Mesendoderm (in vitro differentiated cells): ENCODE measurements around the gene TRIM29.
"Not testable (repeated sequence)": the region's sequence is repeated elsewhere in the genome, so short reads cannot be mapped to it uniquely, and the experiment has no call there.

Experiments
- DNase-seq: peaks from one replicate; pipeline ENCODE4 v3.0.0; 2013
- H2AK5ac ChIP-seq: 2 replicates; pipeline ENCODE4 v1.6.1; 2013; ENCODE audit warnings: low read length, inconsistent platforms
- H2BK120ac ChIP-seq: 2 replicates; pipeline ENCODE4 v1.6.1; 2013; ENCODE audit warnings: low read depth, mild to moderate bottlenecking, low read length, moderate library complexity, mixed read lengths
- H2BK15ac ChIP-seq: replicated peaks from 2 replicates; pipeline ENCODE4 v1.6.1; 2013; ENCODE audit warnings: low read depth, mild to moderate bottlenecking, moderate library complexity
- H2BK5ac ChIP-seq: 2 replicates; pipeline ENCODE4 v1.6.1; 2013; ENCODE audit warnings: low read length, inconsistent platforms
- H3K18ac ChIP-seq: 2 replicates; pipeline ENCODE4 v1.6.1; 2013; ENCODE audit warnings: mild to moderate bottlenecking, low read length, mixed read lengths
- H3K23ac ChIP-seq: one replicate; pipeline ENCODE4 v1.6.1; 2013; ENCODE audit warnings: low read length
- H3K27ac ChIP-seq: 2 replicates; pipeline ENCODE4 v1.5.1; 2013; ENCODE audit warnings: low read depth, mild to moderate bottlenecking, inconsistent platforms, low read length, moderate library complexity
- H3K27me3 ChIP-seq: 2 replicates; pipeline ENCODE4 v1.6.1; 2013; ENCODE audit warnings: low read length, control low read depth, mild to moderate bottlenecking, inconsistent platforms; ENCODE audit not compliant: insufficient read depth, poor library complexity
- H3K36me3 ChIP-seq: 2 replicates; pipeline ENCODE4 v1.6.1; 2013; ENCODE audit warnings: low read length, inconsistent platforms; ENCODE audit not compliant: control insufficient read depth, insufficient read depth
- H3K4ac ChIP-seq: one replicate; pipeline ENCODE4 v1.6.1; 2013; ENCODE audit warnings: low read depth, mild to moderate bottlenecking, low read length, moderate library complexity
- H3K4me1 ChIP-seq: 2 replicates; pipeline ENCODE4 v1.6.1; 2013; ENCODE audit warnings: low read depth, low read length, inconsistent platforms; ENCODE audit not compliant: control insufficient read depth
- H3K4me2 ChIP-seq: 2 replicates; pipeline ENCODE4 v1.6.1; 2013; ENCODE audit warnings: low read length
- H3K4me3 ChIP-seq: 2 replicates; pipeline ENCODE4 v1.5.1; 2013; ENCODE audit warnings: mild to moderate bottlenecking, low read length
- H3K56ac ChIP-seq: one replicate; pipeline ENCODE4 v1.6.1; 2013; ENCODE audit warnings: low read length
- H3K79me1 ChIP-seq: 2 replicates; pipeline ENCODE4 v1.6.1; 2013; ENCODE audit warnings: low read length, inconsistent platforms
- H3K79me2 ChIP-seq: 2 replicates; pipeline ENCODE4 v1.6.1; 2013; ENCODE audit warnings: mild to moderate bottlenecking, low read length; ENCODE audit not compliant: control insufficient read depth, insufficient read depth
- H3K9ac ChIP-seq: 2 replicates; pipeline ENCODE4 v1.6.1; 2013; ENCODE audit warnings: low read length, inconsistent platforms
- H4K5ac ChIP-seq: one replicate; pipeline ENCODE4 v1.6.1; 2013; ENCODE audit warnings: low read length
- H4K8ac ChIP-seq: one replicate; pipeline ENCODE4 v1.6.1; 2013; ENCODE audit warnings: low read depth, mild to moderate bottlenecking, control low read depth, low read length, moderate library complexity
- WGBS: extraction: QIAGEN DNeasy Blood & Tissue Kit; methylation state at CpG from one replicate; pipeline ENCODE4 v1.1.7; 2013; ENCODE audit warnings: low lambda C conversion rate, missing lambda C conversion rate; ENCODE audit not compliant: insufficient coverage; ENCODE audit errors: extremely low coverage; 5-methylcytosine and 5-hydroxymethylcytosine counted together

The TRIM29 gene

GRCh38 chr11:120181376-120181975 is 43.6 kb upstream of the TRIM29 start:
- Histone ChIP-seq H3K79me2 (no peaks in the 10 kb centered on the region), H3K9ac (no peak overlapping the region), H3K79me1 (no peaks in the 10 kb centered on the region), H3K36me3 (no peaks in the 10 kb centered on the region), H2AK5ac (no peak overlapping the region), H2BK5ac (no peak overlapping the region), H3K23ac (no peak overlapping the region), H4K8ac (no peak overlapping the region), H3K4me2 (no peak overlapping the region), H3K4me1 (no peaks in the 10 kb centered on the region), H3K18ac (no peak overlapping the region), H3K27me3 (no peaks in the 10 kb centered on the region), H2BK15ac (no peak overlapping the region), H3K4ac (no peak overlapping the region), H3K56ac (no peak overlapping the region), H4K5ac (no peak overlapping the region), H2BK120ac (no peak overlapping the region), H3K4me3 (no peak overlapping the region), H3K27ac (no peak overlapping the region)
- DNase-seq, result no peak
- no CpG with 5 or more reads among the region's 10 CpGs for WGBS

DNA sequence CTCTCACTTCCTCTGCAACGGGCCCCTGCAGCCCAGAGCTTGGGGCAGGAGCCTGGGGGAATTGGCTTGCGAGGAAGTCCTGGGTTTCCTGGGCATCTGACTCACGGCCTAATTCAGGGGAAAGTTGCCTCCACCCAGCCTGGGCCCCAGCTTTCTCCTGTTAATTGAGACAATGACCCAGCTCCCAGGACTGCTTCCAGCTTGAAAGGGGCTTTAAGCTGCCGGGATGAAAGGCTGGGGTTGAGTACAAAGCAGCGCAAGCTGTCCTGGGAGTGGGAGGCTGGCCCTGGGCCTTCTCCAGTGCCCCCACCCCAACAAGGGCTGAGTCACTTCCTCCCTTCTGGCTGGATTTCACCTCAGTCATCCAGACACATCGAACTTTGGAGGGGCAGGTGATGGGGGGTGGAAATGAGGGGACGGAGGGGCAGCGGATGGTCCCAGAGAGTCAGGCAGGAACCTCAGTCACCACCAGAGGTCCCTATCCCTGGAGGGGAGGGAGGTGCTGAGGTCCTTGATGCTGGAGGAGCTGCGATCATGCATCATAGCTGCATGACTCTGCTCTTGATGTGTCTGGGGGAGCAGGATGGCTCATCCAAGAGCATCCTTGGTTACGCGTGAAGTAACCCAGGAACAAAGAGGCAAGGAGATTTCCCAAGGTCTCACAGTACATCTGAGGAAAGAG is 42.8 kb upstream of the TRIM29 start:
- Histone ChIP-seq H2BK15ac (no peak overlapping the region), H3K4me3 (no peak overlapping the region), H4K8ac (no peak overlapping the region), H3K18ac (no peak overlapping the region), H2BK120ac (no peak overlapping the region), H3K4ac (no peak overlapping the region), H3K23ac (no peak overlapping the region), H4K5ac (no peak overlapping the region), H3K79me1 (no peaks in the 10 kb centered on the region), H3K56ac (peak overlapping the region; percentile 40), H3K4me1 (no peaks in the 10 kb centered on the region), H3K4me2 (no peak overlapping the region), H3K79me2 (no peaks in the 10 kb centered on the region), H2BK5ac (no peak overlapping the region), H2AK5ac (no peak overlapping the region), H3K27ac (no peak overlapping the region), H3K36me3 (no peaks in the 10 kb centered on the region), H3K9ac (no peak overlapping the region), H3K27me3 (no peaks in the 10 kb centered on the region)
- DNase-seq, result peak; percentile 77
- no CpG with 5 or more reads among the region's 11 CpGs for WGBS

DNA sequence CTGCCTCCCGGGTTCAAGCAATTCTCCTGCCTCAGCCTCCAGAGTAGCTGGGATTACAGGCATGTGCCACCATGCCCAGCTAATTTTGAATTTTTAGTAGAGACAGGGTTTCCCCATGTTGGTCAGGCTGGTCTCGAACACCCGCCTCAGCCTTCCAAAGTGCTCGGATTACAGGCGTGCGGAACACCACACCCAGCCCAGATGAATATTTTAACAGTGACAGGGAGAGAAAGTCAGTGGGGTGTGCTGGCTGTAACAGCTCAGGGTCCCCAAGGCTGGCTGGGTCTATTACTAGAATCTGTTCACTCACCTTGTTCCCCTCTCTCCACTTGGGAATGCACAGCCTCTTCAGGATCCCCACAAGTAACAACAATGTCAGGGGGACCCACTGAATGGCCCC is 42.1 kb upstream of the TRIM29 start:
- not testable (repeated sequence) for H3K4ac ChIP-seq, H3K18ac ChIP-seq, H3K56ac ChIP-seq, H3K4me3 ChIP-seq, H2BK15ac ChIP-seq, H3K4me1 ChIP-seq, H4K5ac ChIP-seq, DNase-seq, H3K27ac ChIP-seq, H3K9ac ChIP-seq, H3K79me2 ChIP-seq, H2AK5ac ChIP-seq, H3K4me2 ChIP-seq, H3K23ac ChIP-seq, H2BK120ac ChIP-seq, H3K27me3 ChIP-seq, H3K36me3 ChIP-seq, H2BK5ac ChIP-seq, H3K79me1 ChIP-seq, H4K8ac ChIP-seq
- WGBS, result no CpG with 5 or more reads among the region's 6 CpGs

DNA sequence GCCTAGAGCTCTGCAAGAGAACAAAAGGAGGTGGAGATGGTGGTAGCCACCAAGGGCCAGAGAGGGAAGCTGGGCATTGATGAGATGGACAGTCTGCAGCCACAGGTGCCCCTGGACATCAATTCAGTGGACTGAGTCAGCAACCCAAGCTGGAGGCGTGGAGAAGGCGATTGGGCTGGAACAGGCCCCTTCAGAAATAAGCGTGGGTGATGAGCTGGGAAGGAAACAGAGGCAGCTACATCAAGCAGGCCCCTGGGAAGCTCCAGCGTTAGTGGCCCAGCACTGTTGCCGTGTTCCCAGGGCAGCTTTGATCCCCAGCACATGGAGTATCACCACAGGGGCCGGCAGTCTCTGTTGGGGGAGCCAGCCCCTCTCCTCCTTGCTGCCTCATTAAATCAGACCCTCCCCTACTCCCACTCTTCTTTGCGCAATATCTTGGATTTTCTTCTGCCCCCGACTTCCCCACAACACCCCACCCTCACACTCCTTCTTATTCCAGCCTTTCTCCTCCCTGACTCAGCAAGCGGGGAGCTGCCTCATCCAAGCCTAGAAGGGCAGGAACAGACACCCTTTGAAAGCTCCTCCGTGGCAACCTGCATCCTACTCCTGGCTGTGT is 41.3 kb upstream of the TRIM29 start:
- DNase-seq, result no peak
- no peak overlapping the region for H4K5ac ChIP-seq
- no peak overlapping the region for H2AK5ac ChIP-seq
- H3K18ac ChIP-seq, result no peak overlapping the region
- no peak overlapping the region for H2BK120ac ChIP-seq
- no peaks in the 10 kb centered on the region for H3K4me1 ChIP-seq
- H3K27me3 ChIP-seq, result no peaks in the 10 kb centered on the region
- H3K9ac ChIP-seq, result no peak overlapping the region
- H3K4me2 ChIP-seq, result no peak overlapping the region
- no CpG with 5 or more reads among the region's 10 CpGs for WGBS
- H3K27ac ChIP-seq, result no peak overlapping the region
- H2BK5ac ChIP-seq, result no peak overlapping the region
- no peaks in the 10 kb centered on the region for H3K79me2 ChIP-seq
- H3K23ac ChIP-seq, result no peak overlapping the region
- no peaks in the 10 kb centered on the region for H3K79me1 ChIP-seq
- H3K56ac ChIP-seq, result no peak overlapping the region
- H2BK15ac ChIP-seq, result no peak overlapping the region
- H4K8ac ChIP-seq, result no peak overlapping the region
- no peak overlapping the region for H3K4me3 ChIP-seq
- no peak overlapping the region for H3K4ac ChIP-seq
- H3K36me3 ChIP-seq, result no peaks in the 10 kb centered on the region

GRCh38 chr11:120178561-120179056 is 40.7 kb upstream of the TRIM29 start:
- no peaks in the 10 kb centered on the region for H3K4me1 ChIP-seq
- H3K4me2 ChIP-seq, result no peak overlapping the region
- H4K8ac ChIP-seq, result no peak overlapping the region
- H3K27me3 ChIP-seq, result no peaks in the 10 kb centered on the region
- H3K9ac ChIP-seq, result no peak overlapping the region
- WGBS, result no CpG with 5 or more reads among the region's 5 CpGs
- no peak overlapping the region for H2BK15ac ChIP-seq
- no peak overlapping the region for H3K56ac ChIP-seq
- no peaks in the 10 kb centered on the region for H3K79me1 ChIP-seq
- H2BK120ac ChIP-seq, result no peak overlapping the region
- no peak overlapping the region for H2BK5ac ChIP-seq
- H2AK5ac ChIP-seq, result no peak overlapping the region
- H3K23ac ChIP-seq, result no peak overlapping the region
- H3K27ac ChIP-seq, result no peak overlapping the region
- H3K4me3 ChIP-seq, result no peak overlapping the region
- H3K18ac ChIP-seq, result no peak overlapping the region
- no peaks in the 10 kb centered on the region for H3K36me3 ChIP-seq
- H4K5ac ChIP-seq, result no peak overlapping the region
- H3K79me2 ChIP-seq, result no peaks in the 10 kb centered on the region
- no peak for DNase-seq
- no peak overlapping the region for H3K4ac ChIP-seq
